Hepatocyte (in vitro differentiated cells): Measurements from ENCODE around the gene ABTB1. TPM values are rescaled to one million over a fixed set of nuclear protein-coding genes. Genes with fewer than 3 reads are reported as not detected.

Experiments
- DNase-seq: peaks from one replicate; pipeline ENCODE4 v3.0.0-alpha.2; 2016; ENCODE audit warnings: low spot score
- H2AFZ ChIP-seq: fragments of 200-600 bp; sonication (generic); 2 replicates; pipeline ENCODE4 v1.6.0; 2016; ENCODE audit warnings: antibody characterized with exemption, mild to moderate bottlenecking
- H3K27ac ChIP-seq: fragments of 200-600 bp; sonication (generic); 2 replicates; pipeline ENCODE4 v1.5.1; 2016; ENCODE audit warnings: mild to moderate bottlenecking
- H3K27me3 ChIP-seq: fragments of 200-600 bp; sonication (generic); 2 replicates; pipeline ENCODE4 v1.6.1; 2016
- H3K36me3 ChIP-seq: fragments of 200-600 bp; sonication (generic); replicated peaks from 2 replicates; pipeline ENCODE4 v1.5.1; 2016; ENCODE audit warnings: low read depth; ENCODE audit not compliant: insufficient read depth
- H3K4me1 ChIP-seq: fragments of 200-600 bp; sonication (generic); 2 replicates; pipeline ENCODE4 v1.5.1; 2016; ENCODE audit warnings: mild to moderate bottlenecking, moderate library complexity; ENCODE audit not compliant: insufficient read depth
- H3K4me2 ChIP-seq: fragments of 200-600 bp; sonication (generic); 2 replicates; pipeline ENCODE4 v1.6.0; 2016
- H3K4me3 ChIP-seq: fragments of 200-600 bp; sonication (generic); 2 replicates; pipeline ENCODE4 v1.5.1; 2016; ENCODE audit warnings: mild to moderate bottlenecking
- H3K79me2 ChIP-seq: fragments of 200-600 bp; sonication (generic); 2 replicates; pipeline ENCODE4 v1.6.0; 2017; ENCODE audit warnings: mild to moderate bottlenecking
- H3K9me2 ChIP-seq: fragments of 200-600 bp; sonication (generic); replicated peaks from 2 replicates; pipeline ENCODE4 v1.6.0; 2017; ENCODE audit warnings: mild to moderate bottlenecking; ENCODE audit not compliant: insufficient read depth
- H3K9me3 ChIP-seq: fragments of 200-600 bp; sonication (generic); 2 replicates; pipeline ENCODE4 v1.5.1; 2016; ENCODE audit warnings: low read depth, mild to moderate bottlenecking
- H4K20me1 ChIP-seq: fragments of 200-600 bp; sonication (generic); 2 replicates; pipeline ENCODE4 v1.6.0; 2016; ENCODE audit warnings: mild to moderate bottlenecking; ENCODE audit not compliant: insufficient read depth, poor library complexity, severe bottlenecking
- EZH2 ChIP-seq: fragments of 200-600 bp; sonication (generic); IDR thresholded peaks from 2 replicates; pipeline ENCODE4 v1.6.1; 2016; ENCODE audit warnings: antibody characterized with exemption, mild to moderate bottlenecking, borderline replicate concordance
- EZH2phosphoT487 ChIP-seq: fragments of 200-600 bp; sonication (generic); IDR thresholded peaks from one replicate; pipeline ENCODE4 v1.6.1; 2018; ENCODE audit warnings: antibody characterized with exemption, mild to moderate bottlenecking, low read depth, moderate library complexity; ENCODE audit not compliant: unreplicated experiment, severe bottlenecking
- WGBS: methylation state at CpG from one replicate; pipeline ENCODE4 v1.1.6; 2016; ENCODE audit warnings: low lambda C conversion rate; ENCODE audit errors: missing lambda C conversion rate; 5-methylcytosine and 5-hydroxymethylcytosine counted together
- polyA plus RNA-seq: library from polyadenylated mRNA; unstranded; fragments of >200 nt; fragmentation: Nextera tagmentation; extraction: Ambion mirVana; gene quantifications from 2 replicates; pipeline ENCODE4 v1.2.1, GENCODE V29; 2016
- total RNA-seq: library from RNA; depleted of rRNA; stranded (reverse); fragments of >200 nt; gene quantifications from 2 replicates; pipeline ENCODE4 v1.2.3, GENCODE V29; 2014
- TF ChIP-seq, protein P1 (sequence below): fragments of 200-600 bp; sonication (generic); IDR thresholded peaks from 2 replicates; pipeline ENCODE4 v1.5.1; 2016; ENCODE audit warnings: antibody characterized with exemption, mild to moderate bottlenecking; ENCODE audit not compliant: poor library complexity

Gene ABTB1
- total and polyA plus RNA-seq, 2 experiments from 2014 or later, result 4.7 to 13.8 TPM

DNA sequence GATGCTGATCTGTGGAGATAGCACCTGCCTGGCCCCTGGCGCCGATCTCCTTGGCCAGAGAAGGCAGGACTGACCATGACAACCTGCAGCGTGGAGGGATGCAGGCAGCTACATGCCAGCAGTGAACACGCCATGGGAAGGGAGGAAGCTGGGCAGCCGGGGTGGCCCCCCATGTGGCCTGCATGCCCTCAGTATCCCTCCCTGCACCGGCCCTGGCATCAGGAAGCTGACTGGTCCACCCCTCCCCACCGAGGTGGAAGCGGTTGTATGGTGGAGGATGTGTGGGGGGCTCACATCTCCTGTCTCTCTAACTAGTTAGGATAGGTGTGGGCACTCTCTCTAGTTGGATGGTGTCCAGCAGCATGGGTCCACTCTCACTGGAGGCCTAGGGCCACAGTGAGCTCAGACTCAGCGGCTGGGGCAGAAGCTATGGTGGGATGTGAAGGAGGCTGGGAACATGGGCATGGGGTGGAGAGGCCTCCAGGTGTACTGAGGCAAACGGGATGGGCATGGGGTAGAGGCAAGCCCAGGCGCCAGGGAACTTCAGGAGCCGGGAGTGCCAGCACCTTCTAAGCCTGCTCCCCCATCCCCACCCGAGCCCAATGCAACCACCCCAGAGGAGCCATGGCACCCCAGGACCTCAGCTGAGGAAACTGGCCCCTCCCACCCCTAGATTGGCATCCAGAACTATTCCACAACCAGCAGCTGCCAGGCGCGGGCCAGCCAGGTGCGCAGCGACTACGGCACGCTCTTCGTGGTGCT is 1.8 kb upstream of the ABTB1 start:
- H3K4me2 ChIP-seq, result no peak overlapping the region
- H4K20me1 ChIP-seq, result no peaks in the 10 kb centered on the region
- no peaks in the 10 kb centered on the region for H3K79me2 ChIP-seq
- no peaks in the 10 kb centered on the region for H3K36me3 ChIP-seq
- TF ChIP-seq EZH2phosphoT487 (no peak), EZH2 (no peak)
- TF ChIP-seq, protein P1, sequence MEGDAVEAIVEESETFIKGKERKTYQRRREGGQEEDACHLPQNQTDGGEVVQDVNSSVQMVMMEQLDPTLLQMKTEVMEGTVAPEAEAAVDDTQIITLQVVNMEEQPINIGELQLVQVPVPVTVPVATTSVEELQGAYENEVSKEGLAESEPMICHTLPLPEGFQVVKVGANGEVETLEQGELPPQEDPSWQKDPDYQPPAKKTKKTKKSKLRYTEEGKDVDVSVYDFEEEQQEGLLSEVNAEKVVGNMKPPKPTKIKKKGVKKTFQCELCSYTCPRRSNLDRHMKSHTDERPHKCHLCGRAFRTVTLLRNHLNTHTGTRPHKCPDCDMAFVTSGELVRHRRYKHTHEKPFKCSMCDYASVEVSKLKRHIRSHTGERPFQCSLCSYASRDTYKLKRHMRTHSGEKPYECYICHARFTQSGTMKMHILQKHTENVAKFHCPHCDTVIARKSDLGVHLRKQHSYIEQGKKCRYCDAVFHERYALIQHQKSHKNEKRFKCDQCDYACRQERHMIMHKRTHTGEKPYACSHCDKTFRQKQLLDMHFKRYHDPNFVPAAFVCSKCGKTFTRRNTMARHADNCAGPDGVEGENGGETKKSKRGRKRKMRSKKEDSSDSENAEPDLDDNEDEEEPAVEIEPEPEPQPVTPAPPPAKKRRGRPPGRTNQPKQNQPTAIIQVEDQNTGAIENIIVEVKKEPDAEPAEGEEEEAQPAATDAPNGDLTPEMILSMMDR, result no peak
- no peaks in the 10 kb centered on the region for H3K9me3 ChIP-seq
- WGBS, result 96% methylated on average over 19 of the region's 20 CpGs
- no peaks in the 10 kb centered on the region for H3K27me3 ChIP-seq
- no peak for DNase-seq
- no peaks in the 10 kb centered on the region for H3K9me2 ChIP-seq
- H2AFZ ChIP-seq, result no peak overlapping the region
- no peak overlapping the region for H3K27ac ChIP-seq
- no peak overlapping the region for H3K4me3 ChIP-seq
- H3K4me1 ChIP-seq, result peaks cover 5% of the 10 kb centered on the region

DNA sequence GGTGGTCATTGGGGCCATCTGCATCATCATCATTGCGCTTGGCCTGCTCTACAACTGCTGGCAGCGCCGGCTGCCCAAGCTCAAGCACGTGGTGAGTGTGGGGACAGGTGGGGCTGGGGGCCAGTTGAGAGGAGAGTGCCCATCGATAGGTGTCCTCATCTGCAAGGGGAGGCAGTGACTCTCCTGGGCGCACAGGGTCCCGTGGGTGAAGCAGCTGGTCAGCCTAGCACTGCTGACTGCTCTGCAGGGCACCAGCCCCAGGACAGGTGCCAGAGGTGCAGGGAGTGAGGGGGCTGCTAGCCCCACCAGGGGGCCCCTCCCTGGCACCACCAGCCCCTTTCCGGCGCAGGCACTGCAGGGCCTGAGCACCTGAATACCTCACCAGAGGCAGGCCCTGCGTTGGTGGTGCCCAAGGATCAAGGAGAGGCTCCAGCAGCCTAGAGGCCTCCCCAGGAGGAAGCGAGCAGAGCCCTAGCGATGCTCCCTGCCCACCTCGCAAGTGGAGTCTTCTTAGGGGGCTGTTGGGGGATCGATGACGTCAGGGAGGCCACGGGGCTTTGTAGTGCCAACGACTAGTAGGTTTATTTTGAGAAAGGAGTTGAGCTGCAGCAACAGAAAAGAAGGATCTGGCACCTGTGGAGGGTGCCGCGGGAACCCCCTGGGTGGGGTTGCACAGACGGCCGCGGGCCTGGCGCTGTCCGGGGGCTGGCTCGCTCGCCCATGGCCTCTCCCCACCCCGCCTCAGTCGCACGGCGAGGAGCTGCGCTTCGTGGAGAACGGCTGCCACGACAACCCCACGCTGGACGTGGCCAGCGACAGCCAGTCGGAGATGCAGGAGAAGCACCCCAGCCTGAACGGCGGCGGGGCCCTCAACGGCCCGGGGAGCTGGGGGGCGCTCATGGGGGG is 976 bp upstream of the ABTB1 start:
- Histone ChIP-seq H3K4me2 (peak overlapping the region; percentile 100), H3K36me3 (no peaks in the 10 kb centered on the region), H2AFZ (peak overlapping the region; percentile 96), H4K20me1 (no peaks in the 10 kb centered on the region), H3K4me1 (peaks cover 5% of the 10 kb centered on the region), H3K27ac (peak overlapping the region; percentile 84), H3K9me2 (no peaks in the 10 kb centered on the region), H3K27me3 (no peaks in the 10 kb centered on the region), H3K9me3 (no peaks in the 10 kb centered on the region), H3K4me3 (peak overlapping the region; percentile 97), H3K79me2 (no peaks in the 10 kb centered on the region)
- no peak for DNase-seq
- TF ChIP-seq, protein P1, result no peak
- TF ChIP-seq EZH2 (no peak), EZH2phosphoT487 (no peak)
- WGBS, result 40% methylated on average over 41 of the region's 44 CpGs

DNA sequence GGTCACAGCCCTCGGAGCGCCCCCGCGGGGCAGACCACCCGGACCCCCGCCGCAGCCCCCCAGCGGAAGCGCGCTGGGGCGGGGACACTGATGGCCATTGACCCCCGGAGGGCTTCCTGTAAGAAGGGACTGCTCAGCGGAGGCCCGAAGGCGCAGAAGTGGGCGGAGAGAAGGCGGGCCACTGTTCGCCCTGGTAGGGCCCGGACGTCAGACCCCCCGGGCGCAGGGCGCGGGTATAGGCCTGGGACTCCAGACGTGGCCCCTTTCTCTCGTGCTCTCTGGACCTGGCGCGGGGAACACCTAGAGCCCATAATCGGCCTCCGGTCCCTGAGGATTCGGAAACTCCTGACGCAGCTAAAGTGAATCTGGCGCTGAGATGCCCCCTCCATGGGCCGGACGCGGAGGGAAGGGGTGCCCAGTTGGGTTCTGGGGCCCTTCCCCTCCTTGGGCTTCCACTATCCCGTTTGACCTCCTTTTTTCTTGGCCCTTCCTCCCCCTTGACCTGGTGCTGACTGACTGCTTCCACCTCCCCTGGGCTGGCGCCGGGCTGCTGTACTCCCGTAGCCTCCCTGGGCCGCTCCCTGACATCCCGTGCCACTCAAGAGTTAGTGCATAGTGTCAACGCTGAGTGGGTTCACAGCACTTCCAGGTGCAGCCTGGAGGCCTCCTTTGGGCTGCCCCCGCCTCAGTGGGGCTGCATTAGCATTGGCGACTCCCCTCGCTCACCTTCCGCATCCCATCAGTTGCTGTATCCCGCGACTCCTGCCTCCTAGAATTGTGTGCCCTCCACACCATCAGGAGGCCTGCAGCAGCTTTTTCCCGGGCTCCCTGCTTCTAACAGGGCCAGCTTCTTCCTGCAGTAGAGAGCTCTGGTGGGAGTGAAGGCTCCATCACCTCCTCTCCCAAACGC is 694 bp downstream of the ABTB1 start:
- WGBS, result 18% methylated on average over 40 of the region's 51 CpGs
- no peaks in the 10 kb centered on the region for H3K79me2 ChIP-seq
- no peaks in the 10 kb centered on the region for H4K20me1 ChIP-seq
- no peaks in the 10 kb centered on the region for H3K36me3 ChIP-seq
- H3K27ac ChIP-seq, result peak overlapping the region; percentile 51
- H3K4me2 ChIP-seq, result peak overlapping the region; percentile 100
- H3K27me3 ChIP-seq, result no peaks in the 10 kb centered on the region
- H3K4me1 ChIP-seq, result peaks cover 5% of the 10 kb centered on the region
- no peaks in the 10 kb centered on the region for H3K9me2 ChIP-seq
- peak overlapping the region; percentile 99 for H3K4me3 ChIP-seq
- H3K9me3 ChIP-seq, result no peaks in the 10 kb centered on the region
- TF ChIP-seq EZH2phosphoT487 (no peak), EZH2 (no peak)
- TF ChIP-seq, protein P1, result no peak
- DNase-seq, result peak; percentile 65
- H2AFZ ChIP-seq, result peak overlapping the region; percentile 96
